Neural progenitor cell (in vitro differentiated cells): Measurements from ENCODE around the gene AQP11. TPM values are rescaled to one million over a fixed set of nuclear protein-coding genes. Genes with fewer than 3 reads are reported as not detected.

Experiments used
- DNase-seq: peaks from one replicate; pipeline ENCODE4 v3.0.0-alpha.2; 2016; ENCODE audit warnings: low spot score
- H2AFZ ChIP-seq: fragments of 200-600 bp; sonication (generic); replicated peaks from 2 replicates; pipeline ENCODE4 v1.6.1; 2016; ENCODE audit warnings: antibody characterized with exemption
- H3F3A ChIP-seq: fragments of 200-600 bp; sonication (generic); 2 replicates; pipeline ENCODE4 v1.6.1; 2016; ENCODE audit warnings: antibody characterized with exemption, low read depth
- H3K27ac ChIP-seq: fragments of 200-600 bp; sonication (generic); 2 replicates; pipeline ENCODE4 v1.5.1; 2016; ENCODE audit warnings: mild to moderate bottlenecking
- H3K27me3 ChIP-seq: fragments of 200-600 bp; sonication (generic); 2 replicates; pipeline ENCODE4 v1.6.1; 2016; ENCODE audit warnings: mild to moderate bottlenecking, moderate library complexity
- H3K36me3 ChIP-seq: fragments of 200-600 bp; sonication (generic); 2 replicates; pipeline ENCODE4 v1.5.1; 2016
- H3K4me1 ChIP-seq: fragments of 200-600 bp; sonication (generic); 2 replicates; pipeline ENCODE4 v1.6.1; 2016; ENCODE audit warnings: mixed run types
- H3K4me2 ChIP-seq: fragments of 200-600 bp; sonication (generic); 2 replicates; pipeline ENCODE4 v1.6.1; 2016
- H3K4me3 ChIP-seq: fragments of 200-600 bp; sonication (generic); 2 replicates; pipeline ENCODE4 v1.5.1; 2016
- H3K79me2 ChIP-seq: fragments of 200-600 bp; sonication (generic); 2 replicates; pipeline ENCODE4 v1.6.1; 2016; ENCODE audit warnings: low read depth
- H3K9ac ChIP-seq: fragments of 200-600 bp; sonication (generic); 2 replicates; pipeline ENCODE4 v1.6.1; 2016
- H3K9me3 ChIP-seq: fragments of 200-600 bp; sonication (generic); 2 replicates; pipeline ENCODE4 v1.5.1; 2016; ENCODE audit warnings: low read depth
- H4K20me1 ChIP-seq: fragments of 200-600 bp; sonication (generic); 2 replicates; pipeline ENCODE4 v1.6.1; 2016; ENCODE audit warnings: low read depth
- H3K27ac Mint-ChIP-seq: 3 replicates; pipeline ENCODE4 v1.8.0; 2021; ENCODE audit warnings: mixed read lengths
- H3K27me3 Mint-ChIP-seq: 2 replicates; pipeline ENCODE4 v1.8.0; 2022; ENCODE audit warnings: low read depth, mild to moderate bottlenecking, inconsistent platforms, moderate library complexity, mixed read lengths; ENCODE audit not compliant: insufficient read depth
- H3K36me3 Mint-ChIP-seq: 3 replicates; pipeline ENCODE4 v1.8.0; 2021; ENCODE audit warnings: mixed read lengths
- H3K4me1 Mint-ChIP-seq: 3 replicates; pipeline ENCODE4 v1.8.0; 2021; ENCODE audit warnings: mixed read lengths
- H3K4me3 Mint-ChIP-seq: 3 replicates; pipeline ENCODE4 v1.8.0; 2021; ENCODE audit warnings: mild to moderate bottlenecking, moderate library complexity, mixed read lengths
- H3K9me3 Mint-ChIP-seq: 3 replicates; pipeline ENCODE4 v1.8.0; 2020; ENCODE audit warnings: mixed read lengths
- CTCF ChIP-seq: fragments of 200-600 bp; sonication (generic); IDR thresholded peaks from 2 replicates; pipeline ENCODE4 v1.5.1; 2017; ENCODE audit warnings: antibody characterized with exemption, mild to moderate bottlenecking
- EZH2 ChIP-seq: fragments of 200-600 bp; sonication (generic); IDR thresholded peaks from 2 replicates; pipeline ENCODE4 v1.6.1; 2017; ENCODE audit warnings: antibody characterized with exemption, mild to moderate bottlenecking, moderate library complexity
- EZH2phosphoT487 ChIP-seq: fragments of 200-600 bp; sonication (generic); IDR thresholded peaks from 2 replicates; pipeline ENCODE4 v1.6.1; 2017; ENCODE audit warnings: antibody characterized with exemption
- total RNA-seq: library from RNA; depleted of rRNA; stranded (reverse); fragments of >200 nt; gene quantifications from 2 replicates; pipeline ENCODE4 v1.2.3, GENCODE V29; 2015; ENCODE audit warnings: low replicate concordance

Gene AQP11
- total RNA-seq, 1 donor from 2014 or later: 0.24 TPM

GRCh38 chr11:77558380-77558779, 31.4 kb upstream of the AQP11 start:
- Mint-ChIP-seq H3K36me3 (no peaks in the 10 kb centered on the region), H3K27ac (no peak overlapping the region), H3K4me1 (no peaks in the 10 kb centered on the region), H3K4me3 (no peak overlapping the region), H3K9me3 (peaks cover 2% of the 10 kb centered on the region), H3K27me3 (peaks cover 2% of the 10 kb centered on the region)
- Histone ChIP-seq H3K36me3 (no peaks in the 10 kb centered on the region), H3K4me2 (no peak overlapping the region), H3K27ac (no peak overlapping the region), H3F3A (no peaks in the 10 kb centered on the region), H3K9ac (no peak overlapping the region), H4K20me1 (no peaks in the 10 kb centered on the region), H3K4me3 (no peak overlapping the region), H3K9me3 (no peaks in the 10 kb centered on the region), H3K79me2 (no peaks in the 10 kb centered on the region), H2AFZ (no peak overlapping the region), H3K27me3 (no peaks in the 10 kb centered on the region), H3K4me1 (no peaks in the 10 kb centered on the region)
- TF ChIP-seq EZH2 (no peak), EZH2phosphoT487 (no peak), CTCF (no peak)
- no peak for DNase-seq

GRCh38 chr11:77559686-77560401, 29.9 kb upstream of the AQP11 start:
- no peak overlapping the region for H3K9ac ChIP-seq
- no peak overlapping the region for H3K27ac ChIP-seq
- no peak overlapping the region for H2AFZ ChIP-seq
- Mint-ChIP-seq H3K4me1 (no peaks in the 10 kb centered on the region), H3K4me3 (no peak overlapping the region), H3K27ac (no peak overlapping the region), H3K27me3 (peaks cover 2% of the 10 kb centered on the region), H3K9me3 (peaks cover 2% of the 10 kb centered on the region), H3K36me3 (no peaks in the 10 kb centered on the region)
- H3K9me3 ChIP-seq: no peaks in the 10 kb centered on the region
- no peak overlapping the region for H3K4me2 ChIP-seq
- H4K20me1 ChIP-seq: no peaks in the 10 kb centered on the region
- no peak for DNase-seq
- no peaks in the 10 kb centered on the region for H3K79me2 ChIP-seq
- H3K36me3 ChIP-seq: no peaks in the 10 kb centered on the region
- H3K27me3 ChIP-seq: no peaks in the 10 kb centered on the region
- H3K4me1 ChIP-seq: no peaks in the 10 kb centered on the region
- TF ChIP-seq EZH2 (no peak), EZH2phosphoT487 (no peak), CTCF (no peak)
- H3K4me3 ChIP-seq: no peak overlapping the region
- H3F3A ChIP-seq: no peaks in the 10 kb centered on the region

GRCh38 chr11:77560605-77561004, 29.1 kb upstream of the AQP11 start:
- Mint-ChIP-seq H3K4me3 (no peak overlapping the region), H3K27me3 (no peaks in the 10 kb centered on the region), H3K9me3 (peaks cover 7% of the 10 kb centered on the region), H3K36me3 (no peaks in the 10 kb centered on the region), H3K27ac (no peak overlapping the region), H3K4me1 (no peaks in the 10 kb centered on the region)
- Histone ChIP-seq H3K4me3 (no peak overlapping the region), H3K79me2 (no peaks in the 10 kb centered on the region), H3K36me3 (no peaks in the 10 kb centered on the region), H3K9ac (no peak overlapping the region), H3K27ac (no peak overlapping the region), H2AFZ (no peak overlapping the region), H3K4me2 (no peak overlapping the region), H3K4me1 (no peaks in the 10 kb centered on the region), H4K20me1 (no peaks in the 10 kb centered on the region), H3K9me3 (no peaks in the 10 kb centered on the region), H3F3A (no peaks in the 10 kb centered on the region), H3K27me3 (no peaks in the 10 kb centered on the region)
- DNase-seq: no peak
- no peak for TF ChIP-seq EZH2phosphoT487
- TF ChIP-seq CTCF: no peak
- no peak for TF ChIP-seq EZH2
